K562 (cell line): ENCODE data around the gene LRRC57. TPM values are rescaled to one million over a fixed set of nuclear protein-coding genes. Genes with fewer than 3 reads are reported as not detected.

Experiments
- ELF1 ChIP-seq: fragments of 200-800 bp; sonication (Bioruptor generic); IDR thresholded peaks from 2 replicates; pipeline ENCODE4 v1.6.1; 2016; ENCODE audit warnings: missing genetic modification characterization, missing compliant biosample characterization
- KAT7 ChIP-seq: sonication (generic); formaldehyde crosslinking; IDR thresholded peaks from 2 replicates; pipeline ENCODE4 v1.8.0; 2022; ENCODE audit warnings: missing genetic modification reagents, mild to moderate bottlenecking, borderline replicate concordance
- MYC ChIP-seq, 2 experiments: fragments of 250-450 bp in 1 of 2; sonication (Bioruptor Pico) in 1 of 2; IDR thresholded peaks; 2 replicates each; pipeline versions ENCODE4 v1.5.1 to v1.6.1; 2012 to 2021; ENCODE audit warnings: low read depth in 2 of 2, borderline replicate concordance in 1 of 2, improper control_type of control experiment in 1 of 2, low read length in 1 of 2, mild to moderate bottlenecking in 1 of 2, moderate library complexity in 1 of 2
- POLR2A ChIP-seq: fragments of 450-650 bp; conservative IDR thresholded peaks from 2 replicates; pipeline ENCODE4 v1.6.1; 2016
- polyA plus RNA-seq, 8 experiments: library from polyadenylated mRNA; depleted of rRNA in 4 of 8; stranded (reverse) in 5 of 8; unstranded in 3 of 8; fragments of >200 nt; fragmentation: Nextera tagmentation in 2 of 8; fragmentation: Illumina TruSeq in 1 of 8; extraction: Ambion mirVana in 2 of 8; extraction: Trizol in 1 of 8; gene quantifications; 2 replicates each; pipeline versions ENCODE4 v1.2.1 to v1.2.3, GENCODE V29; 2011 to 2014; ENCODE audit warnings: inconsistent platforms in 1 of 8, missing spikeins in 1 of 8
- total RNA-seq, 7 experiments: library from RNA; depleted of rRNA in 6 of 7; stranded (reverse); fragments of >200 nt in 6 of 7; fragmentation: Illumina TruSeq in 2 of 7; extraction: Trizol in 2 of 7; gene quantifications; 2 replicates each; pipeline versions ENCODE4 v1.2.1 to v1.2.3, GENCODE V29; 2011 to 2021; ENCODE audit warnings: low replicate concordance in 1 of 7
- TF ChIP-seq, protein P1 (sequence below), 2 experiments: fragments of 450-650 bp in 1 of 2; sonication (generic) in 1 of 2; formaldehyde crosslinking in 1 of 2; IDR thresholded peaks; 2 replicates each; pipeline versions ENCODE4 v1.7.1 to v1.9.0; 2016 to 2022; ENCODE audit warnings: inconsistent platforms in 1 of 2, mild to moderate bottlenecking in 1 of 2, missing genetic modification reagents in 1 of 2
- TF ChIP-seq, protein P2 (sequence below): conservative IDR thresholded peaks from 2 replicates; pipeline ENCODE4 v1.6.1; 2011; ENCODE audit warnings: low read depth, mild to moderate bottlenecking, low read length; ENCODE audit not compliant: control insufficient read depth

LRRC57 gene
- total and polyA plus RNA-seq, 9 of the 15 experiments (the other 6 are each of a cell fraction or from before 2014, with no cell fraction given) = 3.9 to 20.4 (median 14.8) TPM

DNA sequence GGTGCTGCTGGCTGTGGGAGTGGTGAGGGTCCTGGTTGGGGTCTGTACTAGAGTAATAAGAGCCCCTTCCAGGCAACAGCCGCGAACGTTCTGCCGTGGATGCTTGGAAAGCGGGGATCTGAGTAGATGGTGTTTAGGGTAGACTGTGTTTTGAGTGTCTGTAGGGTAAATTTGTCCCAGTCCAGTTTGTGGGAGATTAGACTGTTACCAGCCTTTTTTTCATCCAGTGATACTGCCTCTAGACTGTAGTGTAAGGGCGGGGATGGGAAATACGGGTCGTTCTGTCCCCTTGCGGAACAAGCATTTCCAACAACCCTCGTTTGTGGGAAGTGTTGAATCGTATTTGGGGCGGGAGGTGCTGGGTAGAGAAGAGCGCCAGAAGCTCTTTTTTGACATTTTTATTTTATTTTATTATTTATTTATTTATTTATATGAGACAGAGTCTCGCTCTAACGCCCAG is 469 bp upstream of the LRRC57 start (continued):
- TF ChIP-seq, protein P1, sequence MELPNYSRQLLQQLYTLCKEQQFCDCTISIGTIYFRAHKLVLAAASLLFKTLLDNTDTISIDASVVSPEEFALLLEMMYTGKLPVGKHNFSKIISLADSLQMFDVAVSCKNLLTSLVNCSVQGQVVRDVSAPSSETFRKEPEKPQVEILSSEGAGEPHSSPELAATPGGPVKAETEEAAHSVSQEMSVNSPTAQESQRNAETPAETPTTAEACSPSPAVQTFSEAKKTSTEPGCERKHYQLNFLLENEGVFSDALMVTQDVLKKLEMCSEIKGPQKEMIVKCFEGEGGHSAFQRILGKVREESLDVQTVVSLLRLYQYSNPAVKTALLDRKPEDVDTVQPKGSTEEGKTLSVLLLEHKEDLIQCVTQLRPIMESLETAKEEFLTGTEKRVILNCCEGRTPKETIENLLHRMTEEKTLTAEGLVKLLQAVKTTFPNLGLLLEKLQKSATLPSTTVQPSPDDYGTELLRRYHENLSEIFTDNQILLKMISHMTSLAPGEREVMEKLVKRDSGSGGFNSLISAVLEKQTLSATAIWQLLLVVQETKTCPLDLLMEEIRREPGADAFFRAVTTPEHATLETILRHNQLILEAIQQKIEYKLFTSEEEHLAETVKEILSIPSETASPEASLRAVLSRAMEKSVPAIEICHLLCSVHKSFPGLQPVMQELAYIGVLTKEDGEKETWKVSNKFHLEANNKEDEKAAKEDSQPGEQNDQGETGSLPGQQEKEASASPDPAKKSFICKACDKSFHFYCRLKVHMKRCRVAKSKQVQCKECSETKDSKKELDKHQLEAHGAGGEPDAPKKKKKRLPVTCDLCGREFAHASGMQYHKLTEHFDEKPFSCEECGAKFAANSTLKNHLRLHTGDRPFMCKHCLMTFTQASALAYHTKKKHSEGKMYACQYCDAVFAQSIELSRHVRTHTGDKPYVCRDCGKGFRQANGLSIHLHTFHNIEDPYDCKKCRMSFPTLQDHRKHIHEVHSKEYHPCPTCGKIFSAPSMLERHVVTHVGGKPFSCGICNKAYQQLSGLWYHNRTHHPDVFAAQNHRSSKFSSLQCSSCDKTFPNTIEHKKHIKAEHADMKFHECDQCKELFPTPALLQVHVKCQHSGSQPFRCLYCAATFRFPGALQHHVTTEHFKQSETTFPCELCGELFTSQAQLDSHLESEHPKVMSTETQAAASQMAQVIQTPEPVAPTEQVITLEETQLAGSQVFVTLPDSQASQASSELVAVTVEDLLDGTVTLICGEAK (IDR thresholded peaks at IDR 0.05) = peak; percentile 25; the same call in 1 of the 2 replicates
- TF ChIP-seq, protein P1 (CRISPR knock-in tag; IDR thresholded peaks at IDR 0.05) = no peak
- TF ChIP-seq POLR2A (peak; percentile 19; the same call in 1 of the 2 replicates), MYC (IDR thresholded peaks at IDR 0.05; ENCODE audit: low read depth, low read length) (no peak), MYC (CRISPR knock-in tag; IDR thresholded peaks at IDR 0.05; ENCODE audit: borderline replicate concordance, low read depth) (0 out of 2 replicates have a peak, but pooled peaks have one; percentile 7), KAT7 (CRISPR knock-in tag) (peak; percentile 19; the same call in 1 of the 2 replicates), ELF1 (tag) (peak; percentile 4; the same call in 1 of the 2 replicates)
- TF ChIP-seq, protein P2, sequence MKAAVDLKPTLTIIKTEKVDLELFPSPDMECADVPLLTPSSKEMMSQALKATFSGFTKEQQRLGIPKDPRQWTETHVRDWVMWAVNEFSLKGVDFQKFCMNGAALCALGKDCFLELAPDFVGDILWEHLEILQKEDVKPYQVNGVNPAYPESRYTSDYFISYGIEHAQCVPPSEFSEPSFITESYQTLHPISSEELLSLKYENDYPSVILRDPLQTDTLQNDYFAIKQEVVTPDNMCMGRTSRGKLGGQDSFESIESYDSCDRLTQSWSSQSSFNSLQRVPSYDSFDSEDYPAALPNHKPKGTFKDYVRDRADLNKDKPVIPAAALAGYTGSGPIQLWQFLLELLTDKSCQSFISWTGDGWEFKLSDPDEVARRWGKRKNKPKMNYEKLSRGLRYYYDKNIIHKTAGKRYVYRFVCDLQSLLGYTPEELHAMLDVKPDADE = no peak
